Kidney (tissue), 14 donors: Measurements from ENCODE around the gene EP400. TPM values are rescaled to one million over a fixed set of nuclear protein-coding genes. Genes with fewer than 3 reads are reported as not detected.

ENCODE experiments used
- DNase-seq, 5 donors: peaks; one replicate each; pipeline ENCODE4 v3.0.0-alpha.2; 2013 to 2020
- FAIRE-seq: peaks from 2 replicates; lab custom pipeline; 2012; peaks lifted over from hg19 to GRCh38; lab: Jason Lieb, UNC
- H3K27ac ChIP-seq, 2 donors: one replicate each; pipeline ENCODE4 v1.7.0; 2013; ENCODE audit warnings: low read depth in 2 of 2, low read length in 2 of 2, inconsistent platforms in 1 of 2
- H3K27me3 ChIP-seq: one replicate; pipeline ENCODE4 v1.7.1; 2013; ENCODE audit warnings: low read length, inconsistent platforms; ENCODE audit not compliant: control insufficient read depth, insufficient read depth
- H3K36me3 ChIP-seq, 3 donors: one replicate each; pipeline versions ENCODE4 v1.7.0 to v1.7.1; 2013; ENCODE audit warnings: low read length in 3 of 3, control low read depth in 1 of 3, inconsistent platforms in 1 of 3; ENCODE audit not compliant: insufficient read depth in 3 of 3, control insufficient read depth in 2 of 3
- H3K4me1 ChIP-seq, 3 donors: one replicate each; pipeline versions ENCODE4 v1.7.0 to v1.7.1; 2013; ENCODE audit warnings: low read length in 3 of 3, inconsistent platforms in 1 of 3, low read depth in 1 of 3; ENCODE audit not compliant: control insufficient read depth in 2 of 3, insufficient read depth in 2 of 3
- H3K4me3 ChIP-seq, 3 donors: one replicate each; pipeline versions ENCODE4 v1.7.0 to v1.8.1; 2013; ENCODE audit warnings: low read length in 3 of 3, control low read depth in 1 of 3, inconsistent platforms in 1 of 3
- H3K9ac ChIP-seq, 3 donors: one replicate each; pipeline versions ENCODE4 v1.7.0 to v1.7.1; 2013; ENCODE audit warnings: low read length in 3 of 3, control low read depth in 1 of 3, inconsistent platforms in 1 of 3
- H3K9me3 ChIP-seq, 3 donors: one replicate each; pipeline versions ENCODE4 v1.7.0 to v1.7.1; 2013; ENCODE audit warnings: low read length in 3 of 3, control low read depth in 1 of 3, inconsistent platforms in 1 of 3; ENCODE audit not compliant: control insufficient read depth in 2 of 3, insufficient read depth in 1 of 3
- intact Hi-C: fragments of 100-400 bp; cut with DNase I; formaldehyde crosslinking; loops from one replicate; pipeline ENCODE4 v1.11.1; 2022
- polyA plus RNA-seq: library from polyadenylated mRNA; stranded (reverse); fragments of 350-450 nt; fragmentation: Illumina TruSeq; extraction: RNeasy Lipid Tissue Mini Kit (QIAGEN cat#74804); gene quantifications from one replicate; pipeline ENCODE4 v1.2.3, GENCODE V29; 2014; ENCODE audit warnings: low read depth, low replicate concordance; ENCODE audit not compliant: insufficient read depth
- total RNA-seq: library from RNA; stranded (reverse); fragmentation: NEBNext Ultra II Directional; extraction: Animal tissue kit (Norgen Biotek cat#: 25700); gene quantifications from one replicate; pipeline ENCODE4 v1.2.1, GENCODE V29; 2021
- TF ChIP-seq, protein P1 (sequence below): IDR thresholded peaks from 3 replicates; pipeline ENCODE4 v1.5.1; 2012; ENCODE audit warnings: mild to moderate bottlenecking, moderate library complexity, borderline replicate concordance; ENCODE audit not compliant: insufficient read depth; ENCODE audit errors: extremely low read depth
- donor health status: control.
- donor health status: control.
- donor health status: control.
- donor health status: control.
- donor health status: control.
- donor health status: DM: yes; HTN: yes; CAD: no.
- donor health status: Normal renal cell carcinoma (clear cell type).

Gene EP400
- total and polyA plus RNA-seq, 2 donors from 2014 or later: 7.5 to 44.7 TPM

- H3K27me3 ChIP-seq: no peaks in the 10 kb centered on the region
- H3K36me3 ChIP-seq: peaks cover 0 to 35% (median 10%) of the 10 kb centered on the region in 3 donors
- no peaks in the 10 kb centered on the region for H3K4me1 ChIP-seq
- no peak overlapping the region for H3K4me3 ChIP-seq
- TF ChIP-seq, protein P1, sequence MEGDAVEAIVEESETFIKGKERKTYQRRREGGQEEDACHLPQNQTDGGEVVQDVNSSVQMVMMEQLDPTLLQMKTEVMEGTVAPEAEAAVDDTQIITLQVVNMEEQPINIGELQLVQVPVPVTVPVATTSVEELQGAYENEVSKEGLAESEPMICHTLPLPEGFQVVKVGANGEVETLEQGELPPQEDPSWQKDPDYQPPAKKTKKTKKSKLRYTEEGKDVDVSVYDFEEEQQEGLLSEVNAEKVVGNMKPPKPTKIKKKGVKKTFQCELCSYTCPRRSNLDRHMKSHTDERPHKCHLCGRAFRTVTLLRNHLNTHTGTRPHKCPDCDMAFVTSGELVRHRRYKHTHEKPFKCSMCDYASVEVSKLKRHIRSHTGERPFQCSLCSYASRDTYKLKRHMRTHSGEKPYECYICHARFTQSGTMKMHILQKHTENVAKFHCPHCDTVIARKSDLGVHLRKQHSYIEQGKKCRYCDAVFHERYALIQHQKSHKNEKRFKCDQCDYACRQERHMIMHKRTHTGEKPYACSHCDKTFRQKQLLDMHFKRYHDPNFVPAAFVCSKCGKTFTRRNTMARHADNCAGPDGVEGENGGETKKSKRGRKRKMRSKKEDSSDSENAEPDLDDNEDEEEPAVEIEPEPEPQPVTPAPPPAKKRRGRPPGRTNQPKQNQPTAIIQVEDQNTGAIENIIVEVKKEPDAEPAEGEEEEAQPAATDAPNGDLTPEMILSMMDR: no peak
- DNase-seq (peak in 2 of 5 donors; percentile 7 to 71), FAIRE-seq (no peak)
- H3K27ac ChIP-seq: no peak overlapping the region
- H3K9ac ChIP-seq: no peak overlapping the region
- no peaks in the 10 kb centered on the region for H3K9me3 ChIP-seq
- intact Hi-C loops: no loop called here
Observed at GRCh38 chr12:131909752-131910219, 40.0 kb upstream of the EP400 start.

DNA sequence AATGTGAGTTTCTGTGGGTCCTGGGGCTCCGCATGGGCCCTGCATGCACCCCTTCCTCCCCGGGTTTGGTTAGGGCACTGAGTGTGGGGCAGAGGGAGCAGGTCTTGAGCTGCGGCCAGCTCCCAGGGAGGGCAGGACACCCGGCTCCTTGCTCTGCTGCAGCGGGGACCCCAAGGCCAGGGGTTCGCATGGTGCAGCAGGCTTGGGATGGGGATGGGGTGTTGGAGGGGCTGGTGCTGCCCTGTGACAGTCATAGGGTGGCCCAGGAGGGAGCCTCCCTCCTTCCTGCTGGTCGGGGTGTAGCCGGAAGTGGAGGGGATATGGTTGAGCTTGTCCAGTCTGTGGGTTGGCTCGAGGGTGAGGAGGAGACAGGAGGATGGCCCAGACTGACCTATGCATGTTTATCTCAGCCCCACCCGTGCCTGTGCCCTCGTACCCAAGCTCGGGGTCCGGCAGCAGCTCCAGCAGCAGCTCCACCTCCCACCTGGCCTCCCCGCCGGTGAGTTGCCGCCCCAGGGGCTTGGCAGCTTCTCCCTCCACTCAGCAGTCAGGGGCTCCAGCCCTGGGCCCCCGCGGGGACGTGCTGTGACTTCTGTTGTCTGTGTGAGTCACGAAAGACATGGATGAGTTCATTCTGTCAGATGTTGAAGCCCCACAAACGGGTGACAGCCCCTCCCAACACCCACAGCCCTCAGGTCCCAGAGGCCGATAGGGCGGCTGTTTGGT is 39.3 kb upstream of the EP400 start:
- no peak overlapping the region for H3K27ac ChIP-seq
- FAIRE-seq (no peak), DNase-seq (peak in 1 of 5 donors; percentile 5)
- no peaks in the 10 kb centered on the region for H3K9me3 ChIP-seq
- H3K4me3 ChIP-seq: no peak overlapping the region
- H3K4me1 ChIP-seq: no peaks in the 10 kb centered on the region
- intact Hi-C loops: no loop called here
- H3K9ac ChIP-seq: no peak overlapping the region
- H3K36me3 ChIP-seq: peaks cover 0 to 42% (median 10%) of the 10 kb centered on the region in 3 donors
- TF ChIP-seq, protein P1: no peak
- no peaks in the 10 kb centered on the region for H3K27me3 ChIP-seq

GRCh38 chr12:131911028-131911650 is 38.6 kb upstream of the EP400 start:
- peak in 1 of 5 donors; percentile 58 for DNase-seq
- H3K27me3 ChIP-seq: no peaks in the 10 kb centered on the region
- no peaks in the 10 kb centered on the region for H3K9me3 ChIP-seq
- intact Hi-C loops: no loop called here
- H3K4me1 ChIP-seq: no peaks in the 10 kb centered on the region
- H3K4me3 ChIP-seq: no peak overlapping the region
- no peak overlapping the region for H3K27ac ChIP-seq
- peaks cover 0 to 46% (median 10%) of the 10 kb centered on the region in 3 donors for H3K36me3 ChIP-seq
- TF ChIP-seq, protein P1: no peak
- H3K9ac ChIP-seq: no peak overlapping the region
- FAIRE-seq: no peak
